HepG2 (cell line): ENCODE results near the gene CACNG7.

ENCODE experiments used
- BRCA1 ChIP-seq: sonication (generic); formaldehyde crosslinking; IDR thresholded peaks from 2 replicates; pipeline ENCODE4 v1.4.0; 2020; ENCODE audit warnings: missing genetic modification reagents
- PLRG1 ChIP-seq: fragments of 450-650 bp; conservative IDR thresholded peaks from 2 replicates; pipeline ENCODE4 v1.6.1; 2016
- TAF1 ChIP-seq: sonication (generic); formaldehyde crosslinking; IDR thresholded peaks from 2 replicates; pipeline ENCODE4 v1.4.0; 2020; ENCODE audit warnings: missing genetic modification reagents
- TBL1XR1 ChIP-seq: fragments of 150-350 bp; IDR thresholded peaks from 2 replicates; pipeline ENCODE4 v1.6.1; 2014; ENCODE audit warnings: borderline replicate concordance, low read length; ENCODE audit not compliant: partially characterized antibody
- TBP ChIP-seq: sonication (generic); formaldehyde crosslinking; IDR thresholded peaks from 2 replicates; pipeline ENCODE4 v1.5.0; 2020; ENCODE audit warnings: missing genetic modification reagents
- ZNF557 ChIP-seq: sonication (generic); formaldehyde crosslinking; IDR thresholded peaks from 2 replicates; pipeline ENCODE4 v1.4.0; 2020; ENCODE audit warnings: missing genetic modification reagents
- ZSCAN12 ChIP-seq: sonication (generic); formaldehyde crosslinking; IDR thresholded peaks from 2 replicates; pipeline ENCODE4 v1.9.0; 2021; ENCODE audit warnings: mild to moderate bottlenecking, missing genetic modification reagents
- TF ChIP-seq, protein P1 (sequence below): sonication (generic); formaldehyde crosslinking; IDR thresholded peaks from 2 replicates; pipeline ENCODE4 v1.4.0; 2020; ENCODE audit warnings: missing genetic modification reagents, borderline replicate concordance
- TF ChIP-seq, protein P2 (sequence below): sonication (generic); formaldehyde crosslinking; IDR thresholded peaks from 2 replicates; pipeline ENCODE4 v1.4.0; 2020; ENCODE audit warnings: mild to moderate bottlenecking, missing genetic modification reagents
- TF ChIP-seq, protein P3 (sequence below): sonication (generic); formaldehyde crosslinking; IDR thresholded peaks from 2 replicates; pipeline ENCODE4 v1.5.0; 2020; ENCODE audit warnings: mild to moderate bottlenecking, missing genetic modification reagents, moderate library complexity

DNA sequence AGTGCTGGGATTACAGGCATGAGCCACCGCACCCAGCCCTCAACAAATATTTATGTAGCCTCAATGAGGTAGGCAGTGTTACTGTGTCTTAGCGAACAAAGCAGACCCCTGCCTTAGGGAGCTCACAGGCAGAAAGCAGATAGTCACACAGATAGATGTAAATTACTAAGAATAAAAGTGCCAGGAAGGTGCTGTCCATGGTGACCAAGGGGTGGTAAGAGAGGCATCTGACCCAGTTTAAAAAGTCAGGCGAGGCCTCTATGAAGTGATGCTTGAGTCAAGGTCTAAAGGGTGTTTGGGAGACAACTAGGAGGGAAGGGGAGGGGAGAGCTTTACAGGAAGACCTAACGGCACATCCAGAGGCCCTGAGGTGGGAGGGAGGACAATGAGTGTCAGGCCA lies 12.4 kb upstream of the CACNG7 start:
- TF ChIP-seq BRCA1 (CRISPR knock-in tag), result no peak
- TF ChIP-seq, protein P1, sequence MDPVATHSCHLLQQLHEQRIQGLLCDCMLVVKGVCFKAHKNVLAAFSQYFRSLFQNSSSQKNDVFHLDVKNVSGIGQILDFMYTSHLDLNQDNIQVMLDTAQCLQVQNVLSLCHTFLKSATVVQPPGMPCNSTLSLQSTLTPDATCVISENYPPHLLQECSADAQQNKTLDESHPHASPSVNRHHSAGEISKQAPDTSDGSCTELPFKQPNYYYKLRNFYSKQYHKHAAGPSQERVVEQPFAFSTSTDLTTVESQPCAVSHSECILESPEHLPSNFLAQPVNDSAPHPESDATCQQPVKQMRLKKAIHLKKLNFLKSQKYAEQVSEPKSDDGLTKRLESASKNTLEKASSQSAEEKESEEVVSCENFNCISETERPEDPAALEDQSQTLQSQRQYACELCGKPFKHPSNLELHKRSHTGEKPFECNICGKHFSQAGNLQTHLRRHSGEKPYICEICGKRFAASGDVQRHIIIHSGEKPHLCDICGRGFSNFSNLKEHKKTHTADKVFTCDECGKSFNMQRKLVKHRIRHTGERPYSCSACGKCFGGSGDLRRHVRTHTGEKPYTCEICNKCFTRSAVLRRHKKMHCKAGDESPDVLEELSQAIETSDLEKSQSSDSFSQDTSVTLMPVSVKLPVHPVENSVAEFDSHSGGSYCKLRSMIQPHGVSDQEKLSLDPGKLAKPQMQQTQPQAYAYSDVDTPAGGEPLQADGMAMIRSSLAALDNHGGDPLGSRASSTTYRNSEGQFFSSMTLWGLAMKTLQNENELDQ (CRISPR knock-in tag), result no peak
- no peak for TF ChIP-seq PLRG1
- no peak for TF ChIP-seq TBL1XR1
- TF ChIP-seq TAF1 (CRISPR knock-in tag), result no peak
- TF ChIP-seq, protein P2, sequence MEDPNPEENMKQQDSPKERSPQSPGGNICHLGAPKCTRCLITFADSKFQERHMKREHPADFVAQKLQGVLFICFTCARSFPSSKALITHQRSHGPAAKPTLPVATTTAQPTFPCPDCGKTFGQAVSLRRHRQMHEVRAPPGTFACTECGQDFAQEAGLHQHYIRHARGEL, result no peak
- TF ChIP-seq, protein P3, sequence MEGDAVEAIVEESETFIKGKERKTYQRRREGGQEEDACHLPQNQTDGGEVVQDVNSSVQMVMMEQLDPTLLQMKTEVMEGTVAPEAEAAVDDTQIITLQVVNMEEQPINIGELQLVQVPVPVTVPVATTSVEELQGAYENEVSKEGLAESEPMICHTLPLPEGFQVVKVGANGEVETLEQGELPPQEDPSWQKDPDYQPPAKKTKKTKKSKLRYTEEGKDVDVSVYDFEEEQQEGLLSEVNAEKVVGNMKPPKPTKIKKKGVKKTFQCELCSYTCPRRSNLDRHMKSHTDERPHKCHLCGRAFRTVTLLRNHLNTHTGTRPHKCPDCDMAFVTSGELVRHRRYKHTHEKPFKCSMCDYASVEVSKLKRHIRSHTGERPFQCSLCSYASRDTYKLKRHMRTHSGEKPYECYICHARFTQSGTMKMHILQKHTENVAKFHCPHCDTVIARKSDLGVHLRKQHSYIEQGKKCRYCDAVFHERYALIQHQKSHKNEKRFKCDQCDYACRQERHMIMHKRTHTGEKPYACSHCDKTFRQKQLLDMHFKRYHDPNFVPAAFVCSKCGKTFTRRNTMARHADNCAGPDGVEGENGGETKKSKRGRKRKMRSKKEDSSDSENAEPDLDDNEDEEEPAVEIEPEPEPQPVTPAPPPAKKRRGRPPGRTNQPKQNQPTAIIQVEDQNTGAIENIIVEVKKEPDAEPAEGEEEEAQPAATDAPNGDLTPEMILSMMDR (CRISPR knock-in tag), result no peak
- no peak for TF ChIP-seq ZNF557 (CRISPR knock-in tag)
- TF ChIP-seq ZSCAN12 (CRISPR knock-in tag), result no peak
- TF ChIP-seq TBP (CRISPR knock-in tag), result no peak
